ENCODE data around the gene ARL6IP5. TPM values are rescaled to one million over a fixed set of nuclear protein-coding genes. Genes with fewer than 3 reads are reported as not detected.

The ARL6IP5 gene
- total and polyA plus RNA-seq, 8 donors, result 74.0 to 184 (median 102) TPM

- intact Hi-C loops (cut with DNase I), result no loop called here
- Histone ChIP-seq H3K9me3 (no peaks in the 10 kb centered on the region), H3K27me3 (no peaks in the 10 kb centered on the region), H3K4me1 (peaks cover 31 to 71% of the 10 kb centered on the region in 2 donors), H3K27ac (peak within 1 kb of the TSS; percentile 67 to 90), H3K36me3 (no peaks in the 10 kb centered on the region), H3K4me3 (peak within 1 kb of the TSS; percentile 83 to 85)
- ATAC-seq, result peak; percentile 81
- peak; percentile 70 to 99 (median 93) for DNase-seq
- no peak for TF ChIP-seq CTCF (IDR thresholded peaks at IDR 0.05)
These were observed 4.4 kb upstream of the ARL6IP5 start, which contains the start of gene UBA3 for GRCh38 chr3:69080233-69080920. TSS of gene UBA3 (minus strand) at chr3:69080365. CDS start at chr3:69080353, 12 bp downstream.

- no peak for TF ChIP-seq CTCF (IDR thresholded peaks at IDR 0.05)
- intact Hi-C loops (cut with DNase I), result no loop called here
- peak overlapping the region; percentile 96 to 98 for H3K27ac ChIP-seq
- no peaks in the 10 kb centered on the region for H3K9me3 ChIP-seq
- ATAC-seq, result no peak
- peaks cover 32 to 74% of the 10 kb centered on the region in 2 donors for H3K4me1 ChIP-seq
- DNase-seq, result no peak
- no peaks in the 10 kb centered on the region for H3K27me3 ChIP-seq
- H3K36me3 ChIP-seq, result no peaks in the 10 kb centered on the region
- H3K4me3 ChIP-seq, result no peak overlapping the region
These were observed 3.0 kb upstream of the ARL6IP5 start for GRCh38 chr3:69081583-69082262.

GRCh38 chr3:69082361-69082760, 2.4 kb upstream of the ARL6IP5 start:
- ATAC-seq, result no peak
- intact Hi-C loops (cut with DNase I), result no loop called here
- Histone ChIP-seq H3K36me3 (no peaks in the 10 kb centered on the region), H3K27ac (peak overlapping the region; percentile 96 to 98), H3K4me1 (peaks cover 38 to 76% of the 10 kb centered on the region in 2 donors), H3K4me3 (no peak overlapping the region), H3K9me3 (no peaks in the 10 kb centered on the region), H3K27me3 (no peaks in the 10 kb centered on the region)
- DNase-seq, result no peak
- TF ChIP-seq CTCF (IDR thresholded peaks at IDR 0.05), result no peak

- H3K4me3 ChIP-seq, result no peak overlapping the region
- intact Hi-C loops (cut with DNase I), result no loop called here
- no peaks in the 10 kb centered on the region for H3K27me3 ChIP-seq
- ATAC-seq (peak; percentile 26), DNase-seq (peak in 2 of 4 donors; percentile 39 to 70)
- peaks cover 42 to 76% of the 10 kb centered on the region in 2 donors for H3K4me1 ChIP-seq
- no peaks in the 10 kb centered on the region for H3K9me3 ChIP-seq
- H3K27ac ChIP-seq, result peak overlapping the region; percentile 96 to 98
- no peaks in the 10 kb centered on the region for H3K36me3 ChIP-seq
- no peak for TF ChIP-seq CTCF (IDR thresholded peaks at IDR 0.05)
These were observed 1.9 kb upstream of the ARL6IP5 start for GRCh38 chr3:69082805-69083204.

GRCh38 chr3:69085168-69085832, 563 bp downstream of the ARL6IP5 start:
- ATAC-seq (peak; percentile 28), DNase-seq (peak in 2 of 4 donors; percentile 46 to 84)
- intact Hi-C loops (cut with DNase I), result no loop called here

More at GRCh38 chr3:69085168-69085832, 563 bp downstream of the ARL6IP5 start:
- Histone ChIP-seq H3K27ac (peak overlapping the region; percentile 96 to 98), H3K27me3 (no peaks in the 10 kb centered on the region), H3K9me3 (no peaks in the 10 kb centered on the region), H3K4me1 (peaks cover 49 to 84% of the 10 kb centered on the region in 2 donors), H3K36me3 (peaks cover 0 to 2% of the 10 kb centered on the region in 2 donors), H3K4me3 (peak overlapping the region; percentile 71 to 91)
- TF ChIP-seq CTCF (IDR thresholded peaks at IDR 0.05), result no peak
